ENCODE results near the gene PAPSS1.
"Not testable (repeated sequence)": the region's sequence is repeated elsewhere in the genome, so short reads cannot be mapped to it uniquely, and the experiment has no call there.

The PAPSS1 gene

DNA sequence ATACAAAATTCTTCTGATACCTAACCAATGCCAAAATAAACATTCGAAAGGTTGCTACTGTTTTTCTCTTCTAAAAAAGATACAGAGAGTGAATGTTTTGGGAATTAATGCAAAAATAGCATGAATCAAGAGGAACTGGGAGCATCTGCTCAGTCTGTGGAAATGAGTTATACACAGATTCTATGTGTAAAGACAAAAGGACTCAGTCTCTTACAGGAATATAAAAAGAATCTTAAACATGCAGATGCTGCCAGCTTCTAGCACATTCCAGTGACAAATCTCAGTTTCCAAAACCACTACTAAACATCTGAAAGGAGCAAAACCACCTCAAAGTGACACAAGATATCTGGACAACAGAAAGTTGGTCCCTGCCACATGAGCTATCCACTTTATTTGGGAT, 55.0 kb downstream of the PAPSS1 start:
- Histone ChIP-seq H3K9ac (ENCODE audit: low read depth, low read length) (no peak overlapping the region), H3K27ac (ENCODE audit: low read length) (no peak overlapping the region), H3K36me3 (ENCODE audit: insufficient read depth, low read length) (no peaks in the 10 kb centered on the region), H3K9me3 (ENCODE audit: insufficient read depth, low read length, severe bottlenecking) (no peaks in the 10 kb centered on the region), H2AFZ (ENCODE audit: low read depth, low read length) (no peak overlapping the region), H3K79me2 (ENCODE audit: insufficient read depth, low read length) (no peaks in the 10 kb centered on the region), H4K20me1 (ENCODE audit: insufficient read depth, low read length) (no peaks in the 10 kb centered on the region), H3K27me3 (ENCODE audit: insufficient read depth, low read length, poor library complexity) (no peaks in the 10 kb centered on the region), H3K4me2 (ENCODE audit: insufficient read depth, low read length) (no peak overlapping the region), H3K4me1 (ENCODE audit: insufficient read depth, low read length) (no peaks in the 10 kb centered on the region), H3K4me3 (ENCODE audit: low read depth in 1 of 2, low read length in 2 of 2) (no peak overlapping the region)
- TF ChIP-seq EZH2 (IDR thresholded peaks at IDR 0.05; ENCODE audit: borderline replicate concordance, low read depth, low read length, severe bottlenecking), result no peak
- ATAC-seq (ENCODE audit: insufficient read depth, low read depth), result no peak
- DNase-seq, result no peak

- Histone ChIP-seq H3K9ac (ENCODE audit: low read depth, low read length) (no peak overlapping the region), H4K20me1 (ENCODE audit: insufficient read depth, low read length) (no peaks in the 10 kb centered on the region), H3K27me3 (ENCODE audit: insufficient read depth, low read length, poor library complexity) (no peaks in the 10 kb centered on the region), H3K36me3 (ENCODE audit: insufficient read depth, low read length) (no peaks in the 10 kb centered on the region; the same call in 1 of the 2 replicates), H3K4me1 (ENCODE audit: insufficient read depth, low read length) (no peaks in the 10 kb centered on the region), H3K4me3 (ENCODE audit: low read depth in 1 of 2, low read length in 2 of 2) (no peak overlapping the region), H3K9me3 (ENCODE audit: insufficient read depth, low read length, severe bottlenecking) (no peaks in the 10 kb centered on the region), H2AFZ (ENCODE audit: low read depth, low read length) (no peak overlapping the region), H3K79me2 (ENCODE audit: insufficient read depth, low read length) (no peaks in the 10 kb centered on the region), H3K27ac (ENCODE audit: low read length) (no peak overlapping the region), H3K4me2 (ENCODE audit: insufficient read depth, low read length) (no peak overlapping the region)
- TF ChIP-seq EZH2 (IDR thresholded peaks at IDR 0.05; ENCODE audit: borderline replicate concordance, low read depth, low read length, severe bottlenecking), result no peak
- TF ChIP-seq, protein P1, sequence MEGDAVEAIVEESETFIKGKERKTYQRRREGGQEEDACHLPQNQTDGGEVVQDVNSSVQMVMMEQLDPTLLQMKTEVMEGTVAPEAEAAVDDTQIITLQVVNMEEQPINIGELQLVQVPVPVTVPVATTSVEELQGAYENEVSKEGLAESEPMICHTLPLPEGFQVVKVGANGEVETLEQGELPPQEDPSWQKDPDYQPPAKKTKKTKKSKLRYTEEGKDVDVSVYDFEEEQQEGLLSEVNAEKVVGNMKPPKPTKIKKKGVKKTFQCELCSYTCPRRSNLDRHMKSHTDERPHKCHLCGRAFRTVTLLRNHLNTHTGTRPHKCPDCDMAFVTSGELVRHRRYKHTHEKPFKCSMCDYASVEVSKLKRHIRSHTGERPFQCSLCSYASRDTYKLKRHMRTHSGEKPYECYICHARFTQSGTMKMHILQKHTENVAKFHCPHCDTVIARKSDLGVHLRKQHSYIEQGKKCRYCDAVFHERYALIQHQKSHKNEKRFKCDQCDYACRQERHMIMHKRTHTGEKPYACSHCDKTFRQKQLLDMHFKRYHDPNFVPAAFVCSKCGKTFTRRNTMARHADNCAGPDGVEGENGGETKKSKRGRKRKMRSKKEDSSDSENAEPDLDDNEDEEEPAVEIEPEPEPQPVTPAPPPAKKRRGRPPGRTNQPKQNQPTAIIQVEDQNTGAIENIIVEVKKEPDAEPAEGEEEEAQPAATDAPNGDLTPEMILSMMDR (IDR thresholded peaks at IDR 0.05; ENCODE audit: borderline replicate concordance, extremely low read depth, low read length, poor library complexity, severe bottlenecking), result no peak
- DNase-seq (no peak), ATAC-seq (ENCODE audit: insufficient read depth, low read depth) (no peak)
These were observed 61.4 kb downstream of the PAPSS1 start for GRCh38 chr4:107658400-107659336.

DNA sequence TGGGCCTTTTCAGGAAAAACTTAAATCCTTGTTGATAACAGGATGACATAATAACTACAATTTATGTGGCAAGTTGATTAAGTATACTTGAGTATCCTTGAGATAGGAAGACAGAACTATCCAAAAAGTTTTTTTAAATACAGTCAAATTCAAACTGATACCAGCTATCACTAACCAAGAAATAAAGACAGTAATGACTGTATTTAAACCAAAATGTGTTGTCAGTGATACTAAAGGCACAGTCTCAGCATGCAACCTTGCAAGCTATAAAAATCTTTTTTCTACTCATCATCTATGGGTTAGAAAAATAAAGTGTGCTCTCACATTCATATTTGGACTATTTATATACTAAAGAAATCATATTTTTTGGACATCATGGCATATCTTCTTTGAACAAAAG, 64.7 kb downstream of the PAPSS1 start:
- H3K4me1 ChIP-seq (ENCODE audit: insufficient read depth, low read length), result no peaks in the 10 kb centered on the region
- peaks cover 18% of the 10 kb centered on the region for H3K36me3 ChIP-seq (ENCODE audit: insufficient read depth, low read length)
- H3K4me3 ChIP-seq (ENCODE audit: low read depth in 1 of 2, low read length in 2 of 2), result no peak overlapping the region
- H3K79me2 ChIP-seq (ENCODE audit: insufficient read depth, low read length), result no peaks in the 10 kb centered on the region
- ATAC-seq (ENCODE audit: insufficient read depth, low read depth) (no peak), DNase-seq (no peak)
- H3K9ac ChIP-seq (ENCODE audit: low read depth, low read length), result no peak overlapping the region
- TF ChIP-seq, protein P1 (IDR thresholded peaks at IDR 0.05; ENCODE audit: borderline replicate concordance, extremely low read depth, low read length, poor library complexity, severe bottlenecking), result no peak
- TF ChIP-seq EZH2 (IDR thresholded peaks at IDR 0.05; ENCODE audit: borderline replicate concordance, low read depth, low read length, severe bottlenecking), result no peak
- H4K20me1 ChIP-seq (ENCODE audit: insufficient read depth, low read length), result no peaks in the 10 kb centered on the region
- no peak overlapping the region for H2AFZ ChIP-seq (ENCODE audit: low read depth, low read length)
- no peaks in the 10 kb centered on the region for H3K9me3 ChIP-seq (ENCODE audit: insufficient read depth, low read length, severe bottlenecking)
- no peak overlapping the region for H3K27ac ChIP-seq (ENCODE audit: low read length)
- H3K27me3 ChIP-seq (ENCODE audit: insufficient read depth, low read length, poor library complexity), result no peaks in the 10 kb centered on the region
- H3K4me2 ChIP-seq (ENCODE audit: insufficient read depth, low read length), result no peak overlapping the region

- no peak for TF ChIP-seq EZH2 (IDR thresholded peaks at IDR 0.05; ENCODE audit: borderline replicate concordance, low read depth, low read length, severe bottlenecking)
- TF ChIP-seq, protein P1 (IDR thresholded peaks at IDR 0.05; ENCODE audit: borderline replicate concordance, extremely low read depth, low read length, poor library complexity, severe bottlenecking), result no peak
- Histone ChIP-seq H3K79me2 (ENCODE audit: insufficient read depth, low read length) (no peaks in the 10 kb centered on the region), H3K4me3 (ENCODE audit: low read depth in 1 of 2, low read length in 2 of 2) (no peak overlapping the region), H3K9me3 (ENCODE audit: insufficient read depth, low read length, severe bottlenecking) (no peaks in the 10 kb centered on the region), H3K4me1 (ENCODE audit: insufficient read depth, low read length) (no peaks in the 10 kb centered on the region), H3K36me3 (ENCODE audit: insufficient read depth, low read length) (peaks cover 18% of the 10 kb centered on the region), H2AFZ (ENCODE audit: low read depth, low read length) (no peak overlapping the region), H4K20me1 (ENCODE audit: insufficient read depth, low read length) (no peaks in the 10 kb centered on the region), H3K9ac (ENCODE audit: low read depth, low read length) (no peak overlapping the region), H3K27ac (ENCODE audit: low read length) (no peak overlapping the region), H3K4me2 (ENCODE audit: insufficient read depth, low read length) (no peak overlapping the region), H3K27me3 (ENCODE audit: insufficient read depth, low read length, poor library complexity) (no peaks in the 10 kb centered on the region)
- no peak for ATAC-seq (ENCODE audit: insufficient read depth, low read depth)
- DNase-seq, result no peak
These were observed 65.3 kb downstream of the PAPSS1 start for GRCh38 chr4:107654694-107655093.

DNA sequence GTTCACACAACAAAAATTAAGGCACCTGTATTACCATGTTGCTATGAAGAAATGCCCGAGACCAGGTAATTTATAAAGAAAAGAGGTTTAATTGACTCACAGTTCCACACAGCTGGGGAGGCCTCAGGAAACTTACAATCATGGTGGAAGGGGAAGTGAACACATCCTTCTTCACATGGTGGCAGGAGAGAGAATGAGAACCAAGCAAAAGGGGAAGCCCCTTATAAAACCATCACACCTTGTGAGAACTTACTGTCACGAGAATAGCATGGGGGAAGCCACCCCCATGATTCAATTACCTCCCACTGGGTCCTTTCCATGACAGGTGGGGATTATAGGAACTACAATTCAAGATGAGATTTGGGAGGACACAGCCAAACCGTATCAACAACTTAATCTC, 68.6 kb downstream of the PAPSS1 start:
- H3K27ac ChIP-seq (ENCODE audit: low read length); H3K4me3 ChIP-seq (ENCODE audit: low read depth in 1 of 2, low read length in 2 of 2); H4K20me1 ChIP-seq (ENCODE audit: insufficient read depth, low read length); DNase-seq; H3K9me3 ChIP-seq (ENCODE audit: insufficient read depth, low read length, severe bottlenecking); H3K27me3 ChIP-seq (ENCODE audit: insufficient read depth, low read length, poor library complexity); H3K4me1 ChIP-seq (ENCODE audit: insufficient read depth, low read length); ATAC-seq (ENCODE audit: insufficient read depth, low read depth); H3K79me2 ChIP-seq (ENCODE audit: insufficient read depth, low read length); H3K9ac ChIP-seq (ENCODE audit: low read depth, low read length); H2AFZ ChIP-seq (ENCODE audit: low read depth, low read length); H3K4me2 ChIP-seq (ENCODE audit: insufficient read depth, low read length): not testable (repeated sequence)
- H3K36me3 ChIP-seq (ENCODE audit: insufficient read depth, low read length), result peaks cover 18% of the 10 kb centered on the region

Data from DND-41 (cell line).